HepG2 (cell line): Measurements from ENCODE around the gene FAM118A. TPM values are rescaled to one million over a fixed set of nuclear protein-coding genes. Genes with fewer than 3 reads are reported as not detected.

Experiments
- CSRNP1 ChIP-seq: sonication (generic); formaldehyde crosslinking; IDR thresholded peaks from 2 replicates; pipeline ENCODE4 v1.8.1; 2023; ENCODE audit warnings: mild to moderate bottlenecking, missing genetic modification reagents
- EHMT2 ChIP-seq: fragments of 200-600 bp; sonication (generic); IDR thresholded peaks from 2 replicates; pipeline ENCODE4 v1.7.0; 2017; ENCODE audit warnings: antibody characterized with exemption, low read depth, low read length, borderline replicate concordance
- ERF ChIP-seq: IDR thresholded peaks from 2 replicates; pipeline ENCODE4 v1.6.1; 2018; ENCODE audit warnings: missing biosample characterization, missing genetic modification reagents
- ETS1 ChIP-seq: sonication (generic); formaldehyde crosslinking; IDR thresholded peaks from 2 replicates; pipeline ENCODE4 v1.4.0; 2020; ENCODE audit warnings: missing genetic modification reagents
- FOXM1 ChIP-seq: sonication (generic); formaldehyde crosslinking; IDR thresholded peaks from 2 replicates; pipeline ENCODE4 v1.5.0; 2020; ENCODE audit warnings: missing genetic modification reagents
- GFI1 ChIP-seq: sonication (generic); formaldehyde crosslinking; IDR thresholded peaks from 2 replicates; pipeline ENCODE4 v1.5.0; 2020; ENCODE audit warnings: missing genetic modification reagents, mild to moderate bottlenecking, borderline replicate concordance
- KDM2A ChIP-seq: sonication (generic); formaldehyde crosslinking; IDR thresholded peaks from 2 replicates; pipeline ENCODE4 v1.4.0; 2020; ENCODE audit warnings: low read depth, missing genetic modification reagents, borderline replicate concordance
- MTA3 ChIP-seq: sonication (generic); formaldehyde crosslinking; IDR thresholded peaks from 2 replicates; pipeline ENCODE4 v1.4.0; 2020; ENCODE audit warnings: missing genetic modification reagents
- MYC ChIP-seq: sonication (generic); formaldehyde crosslinking; IDR thresholded peaks from 2 replicates; pipeline ENCODE4 v1.9.0; 2021; ENCODE audit warnings: missing genetic modification reagents, borderline replicate concordance
- NFKBIZ ChIP-seq: IDR thresholded peaks from 2 replicates; pipeline ENCODE4 v1.6.1; 2018; ENCODE audit warnings: missing genetic modification reagents, missing compliant biosample characterization
- TAF15 ChIP-seq: fragments of 200-400 bp; formaldehyde crosslinking; IDR thresholded peaks from one replicate; pipeline ENCODE4 v1.6.1; 2018; ENCODE audit warnings: mild to moderate bottlenecking, low read depth, low read length; ENCODE audit not compliant: poor library complexity, severe bottlenecking
- TCF7 ChIP-seq: sonication (generic); IDR thresholded peaks from 2 replicates; pipeline ENCODE4 v1.6.1; 2016; ENCODE audit warnings: antibody characterized with exemption, low read depth
- TEAD2 ChIP-seq: sonication (generic); formaldehyde crosslinking; IDR thresholded peaks from 2 replicates; pipeline ENCODE4 v1.9.0; 2021; ENCODE audit warnings: missing genetic modification reagents
- ZBTB4 ChIP-seq: sonication (generic); formaldehyde crosslinking; IDR thresholded peaks from 2 replicates; pipeline ENCODE4 v1.4.0; 2020; ENCODE audit warnings: missing genetic modification reagents, mild to moderate bottlenecking, borderline replicate concordance
- ZNF205 ChIP-seq: IDR thresholded peaks from 2 replicates; pipeline ENCODE4 v1.6.1; 2018; ENCODE audit warnings: missing biosample characterization, missing genetic modification reagents
- ZNF225 ChIP-seq: sonication (generic); formaldehyde crosslinking; IDR thresholded peaks from 2 replicates; pipeline ENCODE4 v1.4.0; 2020; ENCODE audit warnings: mild to moderate bottlenecking, missing genetic modification reagents
- ZNF292 ChIP-seq: sonication (generic); formaldehyde crosslinking; IDR thresholded peaks from 2 replicates; pipeline ENCODE4 v1.8.1; 2022; ENCODE audit warnings: mild to moderate bottlenecking, low read depth, missing genetic modification reagents, borderline replicate concordance
- ZNF550 ChIP-seq: sonication (generic); formaldehyde crosslinking; IDR thresholded peaks from 2 replicates; pipeline ENCODE4 v1.4.0; 2020; ENCODE audit warnings: mild to moderate bottlenecking, missing genetic modification reagents, borderline replicate concordance
- ZNF614 ChIP-seq: IDR thresholded peaks from 2 replicates; pipeline ENCODE4 v1.6.1; 2018; ENCODE audit warnings: missing biosample characterization, missing genetic modification reagents, inconsistent platforms, borderline replicate concordance
- ZNF619 ChIP-seq: sonication (generic); formaldehyde crosslinking; IDR thresholded peaks from 2 replicates; pipeline ENCODE4 v1.4.0; 2020; ENCODE audit warnings: mild to moderate bottlenecking, missing genetic modification reagents
- polyA plus RNA-seq, 8 experiments: library from polyadenylated mRNA; depleted of rRNA in 3 of 8; stranded (reverse) in 7 of 8; unstranded in 1 of 8; fragments of >200 nt; fragmentation: Illumina TruSeq in 4 of 8; extraction: Trizol in 4 of 8; gene quantifications; 2 replicates each; pipeline versions ENCODE4 v1.2.1 to v1.2.3, GENCODE V29; 2011 to 2016; ENCODE audit warnings: low read depth in 4 of 8, missing spikeins in 1 of 8, mixed read lengths in 1 of 8; ENCODE audit not compliant: insufficient read depth in 1 of 8
- total RNA-seq, 5 experiments: library from RNA; depleted of rRNA; stranded (reverse); fragments of >200 nt; fragmentation: Illumina TruSeq; extraction: Trizol; gene quantifications; 2 replicates each; pipeline ENCODE4 v1.2.3, GENCODE V29; 2016; ENCODE audit warnings: low read depth in 1 of 5

The FAM118A gene
- total and polyA plus RNA-seq, 2 of the 13 experiments (the other 11 are each of a cell fraction or from before 2014, with no cell fraction given) = 36.7 to 48.2 TPM

GRCh38 chr22:45285263-45286058, 24.3 kb upstream of the FAM118A start (continued):
- TF ChIP-seq ERF (CRISPR knock-in tag) = no peak; the same call in 1 of the 2 replicates
- TF ChIP-seq CSRNP1 (CRISPR knock-in tag) = no peak
- TF ChIP-seq GFI1 = no peak
- TF ChIP-seq MTA3 (CRISPR knock-in tag) = no peak
- no peak; the same call in 1 of the 2 replicates for TF ChIP-seq ZNF619 (CRISPR knock-in tag)
- no peak for TF ChIP-seq ZNF550 (CRISPR knock-in tag)
- peak; percentile 13; the same call in 1 of the 2 replicates for TF ChIP-seq ZNF292 (CRISPR knock-in tag)
- no peak for TF ChIP-seq TEAD2 (CRISPR knock-in tag)
- no peak; the same call in 1 of the 2 replicates for TF ChIP-seq KDM2A (CRISPR knock-in tag)
- TF ChIP-seq ZBTB4 = no peak
- TF ChIP-seq TCF7 = no peak
- no peak for TF ChIP-seq FOXM1 (CRISPR knock-in tag)
- TF ChIP-seq ZNF205 (CRISPR knock-in tag) = 0 out of 2 replicates have a peak, but pooled peaks have one; percentile 15
- TF ChIP-seq EHMT2 = no peak
- no peak for TF ChIP-seq TAF15
- TF ChIP-seq NFKBIZ (CRISPR knock-in tag) = no peak
- TF ChIP-seq MYC (CRISPR knock-in tag) = peak; percentile 85
- no peak for TF ChIP-seq ZNF614 (CRISPR knock-in tag)
- no peak for TF ChIP-seq ETS1 (CRISPR knock-in tag)
- TF ChIP-seq ZNF225 = peak; percentile 67; the same call in 1 of the 2 replicates
